Astrocyte of the spinal cord (primary cell): ENCODE measurements around the gene GABRB1.

Experiments used
- DNase-seq: peaks from one replicate; pipeline ENCODE4 v3.0.0; 2011; ENCODE audit warnings: low read depth, low spot score
- H3K4me3 ChIP-seq: 2 replicates; pipeline ENCODE4 v1.5.1; 2011; ENCODE audit warnings: low read depth, mild to moderate bottlenecking, low read length, moderate library complexity
- CTCF ChIP-seq: IDR thresholded peaks from 2 replicates; pipeline ENCODE4 v1.5.1; 2012; ENCODE audit warnings: low read depth, mild to moderate bottlenecking, low read length, inconsistent platforms
- in situ Hi-C: cut with HindIII; loops from 2 replicates; pipeline ENCODE4 v1.10.0; 2017; ENCODE audit warnings: low sequenced_read_pairs

Gene GABRB1

GRCh38 chr4:47410271-47410670, 378.9 kb downstream of the GABRB1 start:
- no peak overlapping the region for H3K4me3 ChIP-seq
- peak; percentile 65 for DNase-seq
- in situ Hi-C loops, result no loop called here
- TF ChIP-seq CTCF, result no peak

GRCh38 chr4:47413521-47413920, 382.2 kb downstream of the GABRB1 start:
- no peak for TF ChIP-seq CTCF
- in situ Hi-C loops, result no loop called here
- DNase-seq, result no peak
- no peak overlapping the region for H3K4me3 ChIP-seq

GRCh38 chr4:47415719-47416118, 384.4 kb downstream of the GABRB1 start:
- in situ Hi-C loops, result no loop called here
- H3K4me3 ChIP-seq, result no peak overlapping the region
- no peak for TF ChIP-seq CTCF
- DNase-seq, result no peak

GRCh38 chr4:47418147-47418546, 386.8 kb downstream of the GABRB1 start:
- DNase-seq, result no peak
- in situ Hi-C loops, result no loop called here
- no peak for TF ChIP-seq CTCF
- no peak overlapping the region for H3K4me3 ChIP-seq

GRCh38 chr4:47419296-47419695, 387.9 kb downstream of the GABRB1 start:
- H3K4me3 ChIP-seq, result no peak overlapping the region
- DNase-seq, result no peak
- TF ChIP-seq CTCF, result no peak
- in situ Hi-C loops, result no loop called here

GRCh38 chr4:47425628-47426027, 394.3 kb downstream of the GABRB1 start:
- in situ Hi-C loops, result no loop called here
- no peak for TF ChIP-seq CTCF
- no peak overlapping the region for H3K4me3 ChIP-seq
- DNase-seq, result no peak

- no peak for TF ChIP-seq CTCF
- H3K4me3 ChIP-seq, result no peak overlapping the region
- in situ Hi-C loops, result no loop called here
- DNase-seq, result no peak
These were observed 396.6 kb downstream of the GABRB1 start for GRCh38 chr4:47427935-47428334.
